IPS-11a (cell line): ENCODE measurements around the gene RANBP10.

Experiments used
- H3K4me3 ChIP-seq: one replicate; pipeline ENCODE4 v1.5.1; 2013; ENCODE audit warnings: low read depth, low read length, control low read depth

The RANBP10 gene

DNA sequence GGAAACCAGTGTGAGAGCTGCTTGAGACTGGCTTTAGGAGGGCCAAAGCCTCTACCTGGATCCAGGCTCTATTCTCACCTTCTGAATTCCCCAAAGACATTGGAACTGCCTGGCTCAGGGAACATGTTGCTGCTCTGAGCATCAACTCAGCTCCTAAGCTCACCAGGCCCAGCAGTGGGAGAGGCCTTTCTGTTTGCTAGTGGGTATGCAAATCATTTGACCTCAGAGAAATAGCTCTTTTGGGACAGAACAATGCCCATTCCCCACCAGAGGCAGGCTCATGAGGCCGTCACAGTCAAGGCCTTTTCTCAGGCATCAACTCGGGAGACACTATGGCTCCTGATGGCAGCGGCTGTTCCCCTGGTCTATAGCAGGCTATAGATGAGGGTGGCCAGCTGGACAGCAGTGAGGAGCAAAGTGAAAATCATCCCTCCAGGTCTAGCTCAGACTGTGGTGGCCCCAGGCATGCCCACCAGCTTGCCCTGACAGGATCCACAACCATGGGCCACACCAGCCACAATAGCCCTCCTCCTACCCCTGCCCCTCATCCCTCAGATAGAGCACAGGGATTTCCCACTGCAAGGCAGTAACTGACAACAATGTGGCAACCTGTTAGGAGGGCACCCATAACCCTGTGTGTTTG, 56.8 kb downstream of the RANBP10 start:
- no peak overlapping the region for H3K4me3 ChIP-seq

DNA sequence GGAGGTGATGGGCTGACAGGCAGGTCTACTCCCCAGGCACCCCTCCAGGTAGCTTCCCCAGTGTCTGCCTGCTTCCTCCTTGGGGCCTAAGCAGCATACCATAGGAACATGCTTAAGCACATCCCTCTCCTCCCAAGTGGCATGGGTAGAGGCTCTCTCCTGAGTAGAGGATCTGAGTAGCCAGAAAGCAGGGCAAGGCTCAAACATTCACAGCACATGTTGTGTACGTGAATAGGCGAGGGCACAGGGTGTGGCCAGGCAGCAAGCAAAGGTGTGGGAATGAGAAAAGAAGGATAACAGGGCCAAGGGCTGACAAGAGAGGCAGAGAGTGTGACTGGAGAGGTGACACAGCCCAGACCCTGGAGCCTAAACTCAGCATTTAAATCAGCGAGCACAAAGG, 57.5 kb downstream of the RANBP10 start:
- no peak overlapping the region for H3K4me3 ChIP-seq

DNA sequence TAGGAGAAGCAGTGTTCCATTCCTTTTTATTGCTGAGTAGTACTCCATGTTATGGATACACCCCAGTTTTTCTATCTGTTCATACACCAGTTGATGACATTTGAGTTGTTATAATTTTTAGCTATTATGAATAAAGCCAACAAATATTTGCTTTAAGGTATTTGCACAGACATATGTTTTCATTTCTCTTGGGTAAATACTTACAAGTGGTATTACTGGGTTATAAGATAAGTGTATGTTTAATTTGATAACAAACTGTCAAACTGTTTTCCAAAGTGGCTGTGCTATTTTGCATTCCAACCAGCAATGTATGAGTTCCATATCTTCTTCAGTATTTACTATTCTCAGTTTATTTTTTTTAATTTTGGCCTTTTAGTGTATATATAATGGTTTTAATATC, 59.5 kb downstream of the RANBP10 start:
- H3K4me3 ChIP-seq: no peak overlapping the region

DNA sequence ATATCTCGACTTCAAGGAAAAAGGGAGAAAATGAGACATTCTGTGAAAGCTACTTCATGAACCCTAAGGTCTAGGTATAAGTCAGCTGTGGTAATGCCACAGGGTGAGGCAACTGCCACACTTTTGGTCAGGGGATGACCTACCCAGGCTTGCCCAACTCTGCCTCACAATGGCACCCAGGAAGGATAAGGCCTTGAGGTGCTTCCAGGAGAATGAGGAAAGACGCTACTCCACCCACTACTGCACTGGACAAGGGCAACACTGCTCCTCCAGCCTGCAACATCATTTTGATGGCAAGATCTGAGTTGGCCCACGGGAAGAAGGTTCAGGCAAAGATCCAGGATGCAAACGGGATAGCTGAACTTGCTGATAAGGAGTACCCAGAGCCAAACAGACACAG, 65.2 kb downstream of the RANBP10 start:
- H3K4me3 ChIP-seq: no peak overlapping the region

DNA sequence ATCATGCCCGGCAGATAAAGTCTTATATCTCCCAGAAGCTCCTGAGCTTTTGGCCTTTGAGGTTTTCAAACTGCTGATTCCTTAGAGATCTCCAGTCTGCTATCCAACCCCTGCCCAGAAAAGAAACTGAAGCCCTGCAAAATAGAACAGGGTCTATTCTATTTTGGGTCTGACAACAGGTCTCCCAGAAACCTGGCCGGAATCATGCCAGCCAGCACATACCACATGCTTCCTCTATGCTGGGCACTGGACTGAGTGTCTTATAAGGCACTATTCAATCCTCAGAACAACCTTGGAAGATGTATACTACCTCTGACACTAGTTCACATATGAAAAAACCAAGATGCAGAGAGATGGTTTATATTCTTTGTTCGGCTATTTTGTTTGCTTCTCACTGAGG, 66.0 kb downstream of the RANBP10 start:
- H3K4me3 ChIP-seq: no peak overlapping the region

DNA sequence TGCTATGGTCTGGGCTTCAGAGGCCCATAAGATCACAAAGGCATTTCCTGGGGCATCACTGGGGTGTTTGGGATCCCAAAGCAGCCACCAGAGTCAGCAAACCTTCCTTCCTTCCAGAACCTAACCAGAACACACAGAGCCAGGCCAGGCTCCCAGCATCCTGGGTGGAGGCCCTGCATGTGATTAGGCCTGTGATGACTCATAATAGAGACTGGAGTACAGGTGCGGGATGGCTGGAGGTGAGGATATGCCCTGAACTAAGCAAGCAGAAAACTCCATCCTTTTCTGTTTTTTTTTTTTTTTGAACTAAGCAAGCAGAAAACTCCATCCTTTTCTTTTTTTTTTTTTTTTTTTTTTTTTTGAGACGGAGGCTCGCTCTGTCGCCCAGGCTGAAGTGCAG, 69.5 kb downstream of the RANBP10 start:
- no peak overlapping the region for H3K4me3 ChIP-seq

DNA sequence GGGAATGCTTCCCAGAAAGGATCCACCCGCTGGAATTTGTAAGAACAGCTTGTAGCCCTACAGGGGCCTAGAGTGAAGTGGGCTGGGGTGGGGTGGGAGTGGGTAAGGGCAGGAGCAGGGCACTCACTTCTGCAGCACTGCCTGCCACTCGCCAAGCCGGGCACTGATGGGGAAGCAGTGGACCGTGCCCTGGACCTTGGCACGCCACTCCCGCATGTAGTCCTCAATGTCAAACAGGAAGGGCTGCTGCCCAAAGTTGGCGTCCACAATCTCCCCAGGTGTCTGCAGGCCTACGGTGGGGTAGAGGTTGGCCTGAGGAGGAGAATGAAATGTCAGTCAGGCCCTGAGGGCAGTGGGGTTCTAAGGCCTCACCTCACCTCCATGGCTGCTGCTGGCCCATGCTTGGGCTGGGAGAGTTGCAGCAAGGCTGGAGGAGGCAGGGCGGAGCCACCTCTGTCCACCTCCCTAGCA, 71.6 kb downstream of the RANBP10 start:
- H3K4me3 ChIP-seq: no peak overlapping the region

DNA sequence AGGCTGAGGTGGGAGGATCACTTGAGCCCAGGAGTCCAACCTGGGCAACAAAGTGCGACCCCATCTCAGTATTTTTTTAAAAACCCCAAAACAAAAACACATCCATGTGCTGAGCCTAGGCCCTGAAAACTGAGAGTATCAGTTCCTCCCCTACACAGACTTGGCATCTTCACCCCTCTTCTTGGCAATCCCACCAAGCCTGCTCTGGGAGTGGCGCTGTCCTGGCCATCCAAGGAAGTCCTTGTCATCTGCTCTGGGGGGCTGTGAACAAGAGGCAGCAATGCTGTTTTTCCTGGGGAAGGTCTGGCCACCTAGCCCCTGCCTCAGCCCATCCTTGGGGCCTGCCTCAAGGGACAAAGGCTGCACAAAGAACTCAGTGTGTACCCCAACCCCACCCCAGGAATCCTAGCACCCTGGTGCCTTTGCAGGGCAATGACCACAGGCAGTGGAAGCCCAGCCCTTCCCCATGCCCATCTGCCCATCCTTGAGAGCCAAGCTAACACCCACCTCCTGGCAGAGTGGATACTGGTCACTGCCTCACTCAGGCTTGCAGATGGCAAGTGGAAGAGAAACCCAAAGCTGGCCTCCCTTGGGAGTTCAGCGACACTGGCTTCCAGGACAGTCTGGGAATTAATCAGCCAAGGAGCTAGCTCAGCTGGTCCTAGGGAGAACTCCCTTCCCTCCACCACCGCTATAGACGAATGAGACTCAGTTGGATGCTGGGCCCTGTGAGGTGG, 72.5 kb downstream of the RANBP10 start:
- H3K4me3 ChIP-seq: no peak overlapping the region

DNA sequence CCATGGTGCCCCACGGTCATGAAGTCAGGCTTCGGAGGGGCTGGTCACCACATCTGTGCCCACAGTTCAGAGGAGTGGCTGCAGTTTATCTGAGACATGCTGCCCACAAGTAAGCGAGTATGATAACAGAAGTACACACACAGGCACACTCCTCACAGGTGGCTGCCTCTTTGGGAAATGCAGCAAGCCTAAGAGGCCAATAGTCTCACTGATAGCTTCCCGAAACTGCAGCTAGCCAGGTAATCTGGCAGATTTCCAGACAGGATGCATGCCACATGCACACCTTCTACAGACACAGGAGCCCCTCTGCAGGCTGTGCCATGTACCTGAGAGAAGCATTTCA, 74.6 kb downstream of the RANBP10 start:
- H3K4me3 ChIP-seq: no peak overlapping the region

DNA sequence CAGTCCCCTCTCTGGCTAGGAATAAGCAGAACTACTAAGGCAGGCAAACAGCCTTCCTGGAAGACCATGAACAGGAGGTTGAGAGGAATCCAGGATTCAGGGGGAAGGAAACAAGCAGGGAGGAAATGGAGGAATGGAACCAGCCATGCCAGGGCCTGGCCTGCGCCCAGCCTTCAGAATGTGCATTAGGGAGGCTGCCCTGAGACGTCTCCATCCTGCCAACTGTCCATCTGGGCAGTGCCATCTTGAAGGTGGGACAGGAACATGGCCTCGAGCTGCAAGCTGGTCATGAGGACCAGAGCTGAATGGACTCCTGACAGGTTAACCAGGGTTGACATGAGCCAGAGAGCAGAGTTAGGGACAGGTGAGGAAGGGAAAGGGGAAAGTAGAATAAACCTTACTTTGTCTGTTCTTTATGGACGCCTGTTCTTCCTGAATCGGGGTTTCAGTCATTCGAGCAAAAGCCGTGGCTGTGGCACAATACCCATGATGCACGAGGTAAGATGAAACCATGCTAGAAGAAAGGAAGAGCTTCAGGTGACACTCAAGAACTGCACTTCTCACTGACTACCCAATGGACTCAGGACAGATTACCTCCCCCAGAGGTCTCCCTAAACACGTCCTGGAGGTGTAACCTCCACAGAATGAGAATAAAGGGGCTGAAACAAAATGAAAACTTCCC, 75.1 kb downstream of the RANBP10 start:
- H3K4me3 ChIP-seq: no peak overlapping the region

DNA sequence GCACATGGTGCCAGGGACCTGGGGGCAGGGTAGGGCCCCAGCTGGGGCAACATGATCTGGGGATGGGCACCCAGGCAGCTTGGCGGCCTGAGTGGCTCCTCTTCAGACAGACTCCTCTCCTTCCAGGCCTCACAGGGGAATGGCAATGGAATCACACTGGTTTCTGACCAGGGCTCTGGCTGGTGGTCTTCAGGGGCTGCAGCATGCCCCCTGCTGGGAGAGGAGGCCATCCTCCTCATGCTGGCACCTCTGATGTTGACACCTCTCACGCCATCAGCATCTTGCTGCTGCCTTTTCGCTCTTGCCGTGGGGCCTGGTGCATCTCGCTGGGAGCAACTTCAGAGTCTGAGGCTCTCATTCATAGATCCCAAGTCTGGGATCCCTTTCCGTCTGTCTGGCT, 76.0 kb downstream of the RANBP10 start:
- H3K4me3 ChIP-seq: no peak overlapping the region

DNA sequence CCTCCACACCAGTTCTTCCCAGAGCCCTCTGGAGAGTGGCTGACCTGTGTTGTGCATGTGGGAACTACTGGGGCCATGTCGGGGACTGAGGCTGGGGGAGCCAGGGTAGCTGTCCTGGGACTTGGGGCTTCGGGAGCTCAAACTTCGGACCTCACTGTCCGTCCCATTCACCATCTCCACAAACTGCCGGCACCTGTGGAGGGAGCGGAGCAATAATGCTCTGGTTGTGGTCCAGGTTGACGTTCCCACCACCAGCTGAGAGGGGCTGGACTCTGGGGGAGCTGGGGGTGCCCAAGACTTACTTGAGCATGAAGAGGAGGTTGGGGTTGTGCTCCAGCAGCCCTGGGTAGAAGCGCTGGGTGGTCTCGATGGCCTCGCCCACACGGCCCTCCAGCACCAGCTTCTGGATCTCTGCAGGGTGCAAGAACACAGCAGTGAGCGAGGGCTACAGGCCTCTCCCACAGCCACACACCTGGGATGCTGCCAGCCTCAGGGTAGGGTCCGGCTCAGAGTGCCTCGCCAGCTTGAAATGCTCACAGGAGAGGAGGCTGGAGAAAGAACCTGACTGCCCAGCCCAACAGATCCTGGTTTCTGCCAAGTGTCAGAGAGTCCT, 76.6 kb downstream of the RANBP10 start:
- H3K4me3 ChIP-seq: no peak overlapping the region

DNA sequence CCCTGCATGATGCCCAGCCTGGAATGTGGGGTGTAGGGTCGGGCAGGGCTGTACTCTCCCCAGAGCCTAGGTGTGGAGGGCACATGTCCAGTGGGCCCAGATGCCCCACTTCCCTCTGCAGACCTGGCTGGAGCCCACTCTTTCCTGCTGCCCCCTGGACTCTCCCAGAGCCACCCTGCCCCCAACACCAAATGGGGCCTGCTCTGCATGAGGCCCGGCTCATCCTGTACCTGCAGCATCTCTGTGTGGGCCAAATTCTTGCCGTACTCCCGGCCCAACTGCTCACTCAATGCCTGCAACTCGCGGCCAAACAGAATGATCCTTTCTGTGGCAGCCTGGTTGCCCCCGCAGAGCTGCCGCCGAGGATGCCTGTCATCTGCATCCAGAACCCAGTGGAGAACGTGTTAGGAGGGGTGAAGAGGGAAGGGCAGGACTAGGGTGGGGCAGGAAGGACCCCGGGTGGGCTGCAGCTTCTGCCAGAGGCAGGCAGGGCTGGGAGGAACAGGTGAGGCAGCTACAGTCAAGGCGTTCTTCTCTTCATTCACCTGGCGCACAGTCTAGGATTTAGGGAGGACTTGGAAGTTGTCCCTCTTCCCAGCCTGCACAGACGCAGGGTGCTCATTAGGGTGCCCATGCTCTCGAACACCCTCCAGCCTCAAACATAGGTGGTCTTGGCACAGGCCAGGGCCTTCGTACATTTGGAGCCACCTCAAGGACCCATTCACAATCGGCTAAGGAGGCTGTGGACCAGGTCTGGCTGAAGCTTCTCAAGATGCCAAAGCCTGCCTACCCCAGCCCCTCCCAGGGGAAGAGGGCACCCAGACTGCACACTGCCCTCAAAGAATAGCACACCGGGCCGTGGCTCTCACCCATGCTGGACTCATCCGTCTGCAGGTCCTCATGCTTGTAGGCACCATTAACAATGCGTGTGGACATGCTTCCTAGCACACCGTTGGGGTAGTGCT, 78.6 kb downstream of the RANBP10 start:
- H3K4me3 ChIP-seq: no peak overlapping the region

DNA sequence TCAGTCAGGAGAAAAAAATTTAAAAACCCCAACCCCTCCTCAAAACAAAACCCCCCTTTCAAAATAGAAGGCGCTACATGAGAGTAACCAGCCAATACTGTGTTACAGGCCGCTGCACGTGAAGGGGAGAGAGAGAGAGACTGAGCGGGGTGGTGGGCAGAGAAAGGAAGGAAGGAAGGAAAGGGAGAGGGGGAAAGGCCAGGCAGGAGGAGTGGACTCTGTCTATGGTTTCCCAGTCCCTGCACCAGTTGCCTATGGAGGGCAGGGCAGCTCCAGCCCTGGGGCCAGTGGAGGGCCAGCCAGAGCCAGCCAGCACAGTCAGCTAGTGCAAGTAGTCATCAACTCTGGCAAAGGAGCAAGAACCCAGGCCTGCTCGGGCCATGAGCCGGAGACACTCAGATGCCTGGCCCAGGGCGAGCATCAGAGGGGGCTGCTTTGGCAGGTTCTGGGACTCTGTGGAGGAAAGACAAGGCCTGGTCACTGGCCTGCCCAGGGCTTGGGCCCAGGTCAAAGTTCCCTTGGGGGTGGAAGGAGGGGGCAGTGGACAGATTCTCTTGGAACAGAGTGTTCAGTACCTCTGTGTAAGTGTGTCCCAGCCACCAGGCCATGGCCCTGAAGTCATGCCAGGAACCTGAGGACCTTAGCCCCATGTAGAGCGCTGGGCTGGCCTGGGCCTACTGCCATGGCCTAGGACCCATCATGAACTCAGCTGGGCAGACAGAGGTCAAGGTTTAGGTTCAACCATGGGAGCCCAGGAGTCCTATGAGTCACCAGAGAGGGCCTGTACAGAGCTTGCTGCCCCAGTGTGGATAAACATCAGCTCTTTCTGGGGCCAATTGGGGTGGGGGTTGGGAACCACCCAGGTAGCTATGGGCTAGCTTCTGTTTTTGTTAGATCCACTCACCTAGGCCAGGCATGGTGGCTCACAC, 80.0 kb downstream of the RANBP10 start:
- H3K4me3 ChIP-seq: no peak overlapping the region

DNA sequence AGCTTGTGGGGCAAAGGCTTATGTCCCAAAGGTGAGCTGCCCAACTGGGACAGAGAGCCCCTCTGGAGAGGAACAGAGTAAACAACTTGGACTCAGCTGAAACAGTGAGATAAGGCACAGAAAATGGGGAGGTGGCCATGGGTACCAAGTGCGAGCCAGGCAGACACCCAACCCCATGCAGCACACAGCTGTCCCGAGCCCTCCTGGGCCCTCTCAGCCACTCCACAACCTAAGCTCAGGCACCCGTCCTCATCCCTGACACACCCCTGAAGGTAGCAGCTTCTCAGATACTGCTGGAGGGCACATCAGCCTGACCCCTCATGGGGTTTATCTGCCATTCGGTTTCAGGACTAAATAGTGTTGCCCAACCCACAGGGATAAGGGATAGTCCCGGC, 82.5 kb downstream of the RANBP10 start:
- no peak overlapping the region for H3K4me3 ChIP-seq

DNA sequence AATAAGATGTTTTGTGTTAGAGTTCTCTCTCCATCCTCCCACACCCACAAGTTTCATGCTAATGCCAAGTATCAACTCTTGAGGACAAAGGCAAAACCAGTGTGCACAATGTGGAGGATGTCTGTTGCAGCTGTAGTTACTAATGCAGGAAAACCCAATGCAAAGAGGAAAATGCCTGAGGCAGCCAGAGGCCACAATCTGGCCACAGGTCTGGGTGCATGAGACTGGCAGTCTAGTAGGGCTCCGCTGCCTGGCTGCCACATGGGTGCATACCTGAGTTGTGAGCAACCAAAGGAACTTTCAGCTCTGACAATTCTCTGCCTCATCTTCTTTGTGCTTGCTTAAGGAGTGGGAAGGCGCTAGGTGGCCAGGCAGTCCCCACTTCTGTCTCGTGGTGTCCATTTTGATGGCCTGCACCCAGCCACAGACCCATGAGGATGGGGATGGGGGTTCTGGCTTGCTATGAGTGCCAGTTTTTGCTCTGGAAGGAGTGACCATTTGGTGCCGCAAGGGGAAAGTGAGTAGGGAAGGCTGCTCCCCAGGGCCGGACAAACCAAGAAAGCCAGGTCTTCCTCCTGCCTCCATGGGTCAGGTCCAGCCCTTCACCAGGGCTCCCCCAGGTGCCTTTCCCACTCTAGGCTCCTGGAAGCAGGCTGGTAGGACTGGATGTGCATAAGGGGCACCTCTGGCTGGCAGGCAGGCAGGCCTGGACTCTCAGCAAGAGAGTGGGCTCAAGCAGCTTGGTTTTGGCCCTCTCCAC, 83.0 kb downstream of the RANBP10 start:
- H3K4me3 ChIP-seq: no peak overlapping the region

DNA sequence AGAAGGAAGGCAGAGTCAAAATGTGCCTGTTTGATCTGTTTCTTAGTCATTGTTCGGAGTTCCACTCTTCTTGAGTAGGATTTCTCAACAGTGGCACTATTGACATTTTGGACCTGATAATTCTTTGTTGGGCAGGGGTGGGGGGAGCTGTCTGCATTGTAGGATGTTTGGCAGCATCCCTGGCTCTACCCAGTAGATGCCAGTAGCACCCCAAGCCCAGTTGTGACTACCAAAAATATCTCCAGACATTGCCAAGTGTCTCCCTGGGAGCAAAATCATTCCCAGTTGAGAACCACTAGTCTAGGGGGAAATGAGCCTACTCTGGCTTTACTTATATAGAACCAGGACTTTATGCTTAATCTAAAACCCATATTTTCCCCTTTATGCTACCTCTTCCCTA, 86.1 kb downstream of the RANBP10 start:
- no peak overlapping the region for H3K4me3 ChIP-seq

DNA sequence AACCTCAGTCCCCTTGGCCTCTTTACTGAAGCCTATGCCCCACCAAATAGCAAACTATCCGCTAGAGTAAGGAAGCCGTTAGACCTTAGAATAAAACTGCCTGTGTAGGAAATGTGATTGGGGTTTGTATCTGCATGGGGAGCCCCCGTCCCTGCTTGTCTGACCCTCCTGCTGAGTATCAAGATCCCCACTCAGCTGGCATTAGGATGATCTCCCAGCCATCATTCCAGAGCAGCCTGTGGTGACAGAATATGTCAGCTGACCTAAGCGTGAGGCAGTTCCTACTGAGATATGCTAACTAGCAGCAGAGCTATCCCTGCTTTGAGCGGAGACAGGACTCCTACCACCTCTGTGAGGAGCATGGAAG, 86.6 kb downstream of the RANBP10 start:
- peak overlapping the region; percentile 88 for H3K4me3 ChIP-seq
